HepG2 (cell line): ENCODE measurements around the gene ACACB. TPM values are rescaled to one million over a fixed set of nuclear protein-coding genes. Genes with fewer than 3 reads are reported as not detected.

Experiments
- AHDC1 ChIP-seq: sonication (generic); formaldehyde crosslinking; IDR thresholded peaks from 2 replicates; pipeline ENCODE4 v1.5.1; 2020; ENCODE audit warnings: mild to moderate bottlenecking, missing genetic modification reagents, borderline replicate concordance
- ETV5 ChIP-seq: IDR thresholded peaks from 2 replicates; pipeline ENCODE4 v1.6.1; 2018; ENCODE audit warnings: missing biosample characterization, missing genetic modification reagents, inconsistent platforms, borderline replicate concordance
- EZH2 ChIP-seq: conservative IDR thresholded peaks from 2 replicates; pipeline ENCODE4 v1.6.1; 2012; ENCODE audit warnings: mild to moderate bottlenecking, low read depth, low read length, moderate library complexity
- FOXK1 ChIP-seq: sonication (generic); formaldehyde crosslinking; IDR thresholded peaks from 2 replicates; pipeline ENCODE4 v1.4.0; 2020; ENCODE audit warnings: low read depth, missing genetic modification reagents, borderline replicate concordance
- HHEX ChIP-seq: IDR thresholded peaks from 2 replicates; pipeline ENCODE4 v1.6.1; 2016; ENCODE audit warnings: control low read depth
- HNF4A ChIP-seq: sonication (generic); formaldehyde crosslinking; IDR thresholded peaks from 2 replicates; pipeline ENCODE4 v1.4.0; 2020; ENCODE audit warnings: missing genetic modification reagents
- KAT8 ChIP-seq: IDR thresholded peaks from 2 replicates; pipeline ENCODE4 v1.6.1; 2016; ENCODE audit warnings: missing genetic modification reagents, missing compliant biosample characterization
- MIXL1 ChIP-seq: IDR thresholded peaks from 2 replicates; pipeline ENCODE4 v1.6.1; 2016
- NR3C1 ChIP-seq: sonication (generic); formaldehyde crosslinking; IDR thresholded peaks from 2 replicates; pipeline ENCODE4 v1.4.0; 2020; ENCODE audit warnings: missing genetic modification reagents
- PATZ1 ChIP-seq: sonication (generic); formaldehyde crosslinking; IDR thresholded peaks from 2 replicates; pipeline ENCODE4 v1.4.0; 2020; ENCODE audit warnings: missing genetic modification reagents
- RARG ChIP-seq: sonication (generic); formaldehyde crosslinking; IDR thresholded peaks from 2 replicates; pipeline ENCODE4 v1.4.0; 2020; ENCODE audit warnings: low read depth, mild to moderate bottlenecking, missing genetic modification reagents
- SP1 ChIP-seq, 2 experiments: fragments of 450-650 bp in 1 of 2; sonication (generic) in 1 of 2; formaldehyde crosslinking in 1 of 2; IDR thresholded peaks; 2 replicates each; pipeline versions ENCODE4 v1.4.0 to v1.6.1; 2016 to 2020; ENCODE audit warnings: missing genetic modification reagents in 1 of 2
- SRSF1 ChIP-seq: fragments of 200-400 bp; formaldehyde crosslinking; optimal IDR thresholded peaks from 2 replicates; pipeline ENCODE3; 2017; ENCODE audit warnings: mild to moderate bottlenecking, low read depth, low read length, moderate library complexity
- SSRP1 ChIP-seq: IDR thresholded peaks from 2 replicates; pipeline ENCODE4 v1.6.1; 2016; ENCODE audit warnings: control low read depth
- TAF1 ChIP-seq: sonication (generic); formaldehyde crosslinking; IDR thresholded peaks from 2 replicates; pipeline ENCODE4 v1.4.0; 2020; ENCODE audit warnings: missing genetic modification reagents
- TMF1 ChIP-seq: sonication (generic); formaldehyde crosslinking; IDR thresholded peaks from 2 replicates; pipeline ENCODE4 v1.8.1; 2022; ENCODE audit warnings: low read depth, missing genetic modification reagents
- ZFX ChIP-seq: sonication (generic); formaldehyde crosslinking; IDR thresholded peaks from 2 replicates; pipeline ENCODE4 v1.4.0; 2020; ENCODE audit warnings: mild to moderate bottlenecking, low read depth, missing genetic modification reagents, moderate library complexity
- ZNF564 ChIP-seq: sonication (generic); formaldehyde crosslinking; IDR thresholded peaks from 2 replicates; pipeline ENCODE4 v1.8.1; 2023; ENCODE audit warnings: mild to moderate bottlenecking, missing genetic modification reagents
- ZNF687 ChIP-seq: sonication (generic); formaldehyde crosslinking; IDR thresholded peaks from 2 replicates; pipeline ENCODE4 v1.5.1; 2020; ENCODE audit warnings: mild to moderate bottlenecking, missing genetic modification reagents, moderate library complexity
- polyA plus RNA-seq, 8 experiments: library from polyadenylated mRNA; depleted of rRNA in 3 of 8; stranded (reverse) in 7 of 8; unstranded in 1 of 8; fragments of >200 nt; fragmentation: Illumina TruSeq in 4 of 8; extraction: Trizol in 4 of 8; gene quantifications; 2 replicates each; pipeline versions ENCODE4 v1.2.1 to v1.2.3, GENCODE V29; 2011 to 2016; ENCODE audit warnings: low read depth in 4 of 8, missing spikeins in 1 of 8, mixed read lengths in 1 of 8; ENCODE audit not compliant: insufficient read depth in 1 of 8
- total RNA-seq, 5 experiments: library from RNA; depleted of rRNA; stranded (reverse); fragments of >200 nt; fragmentation: Illumina TruSeq; extraction: Trizol; gene quantifications; 2 replicates each; pipeline ENCODE4 v1.2.3, GENCODE V29; 2016; ENCODE audit warnings: low read depth in 1 of 5

ACACB gene
- total and polyA plus RNA-seq, 2 of the 13 experiments (the other 11 are each of a cell fraction or from before 2014, with no cell fraction given) = 6.2 to 8.6 TPM

- TF ChIP-seq AHDC1 (CRISPR knock-in tag) (no peak), ZFX (peak; percentile 17; the same call in 1 of the 2 replicates), ZNF564 (CRISPR knock-in tag) (no peak), HHEX (CRISPR knock-in tag) (no peak), ZNF687 (CRISPR knock-in tag) (peak; percentile 54), HNF4A (CRISPR knock-in tag) (no peak), NR3C1 (no peak), SRSF1 (no peak), ETV5 (CRISPR knock-in tag) (peak; percentile 47; the same call in 1 of the 2 replicates), TAF1 (CRISPR knock-in tag) (no peak), TMF1 (no peak), RARG (CRISPR knock-in tag) (no peak), EZH2 (no peak), KAT8 (CRISPR knock-in tag) (no peak), FOXK1 (CRISPR knock-in tag) (no peak), SSRP1 (CRISPR knock-in tag) (no peak), PATZ1 (CRISPR knock-in tag) (no peak), SP1 (IDR thresholded peaks at IDR 0.05) (no peak), SP1 (CRISPR knock-in tag; IDR thresholded peaks at IDR 0.05) (no peak), MIXL1 (CRISPR knock-in tag) (no peak)
Measured at GRCh38 chr12:109264095-109264942, 147.9 kb downstream of the ACACB start (continued).
